Activated T-helper 1 cell treated with anti-CD3 and anti-CD28 coated beads, Interleukin-2, amount 50 U/mL, for 16 hours (primary cell): ENCODE measurements around the gene BZW1.
"Not testable (repeated sequence)": the region's sequence is repeated elsewhere in the genome, so short reads cannot be mapped to it uniquely, and the experiment has no call there.

Experiments used
- DNase-seq, 2 donors: peaks; one replicate each; pipeline ENCODE4 v3.0.0-alpha.2; 2020; ENCODE audit warnings: low read depth in 1 of 2, low spot score in 1 of 2

BZW1 gene

DNA sequence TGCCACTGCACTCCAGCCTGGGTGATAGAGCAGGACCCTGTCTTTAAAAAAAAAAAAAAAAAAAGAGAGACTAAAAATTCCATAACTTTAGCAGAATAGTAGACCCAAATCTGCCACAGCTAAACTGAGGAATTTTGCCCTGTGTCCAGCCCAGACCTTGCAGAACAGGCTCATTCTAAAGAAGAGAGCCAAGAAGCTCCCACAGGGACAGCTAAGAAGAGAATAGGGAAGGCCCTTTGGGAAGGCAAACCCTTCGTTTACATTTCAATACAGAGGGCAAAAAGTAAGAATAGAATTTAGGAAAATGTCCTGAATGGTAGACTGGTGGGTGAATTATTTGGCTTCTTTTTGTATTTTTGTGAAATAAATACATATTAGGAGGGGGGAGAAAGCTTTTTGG, 21.5 kb upstream of the BZW1 start:
- no peak for DNase-seq

DNA sequence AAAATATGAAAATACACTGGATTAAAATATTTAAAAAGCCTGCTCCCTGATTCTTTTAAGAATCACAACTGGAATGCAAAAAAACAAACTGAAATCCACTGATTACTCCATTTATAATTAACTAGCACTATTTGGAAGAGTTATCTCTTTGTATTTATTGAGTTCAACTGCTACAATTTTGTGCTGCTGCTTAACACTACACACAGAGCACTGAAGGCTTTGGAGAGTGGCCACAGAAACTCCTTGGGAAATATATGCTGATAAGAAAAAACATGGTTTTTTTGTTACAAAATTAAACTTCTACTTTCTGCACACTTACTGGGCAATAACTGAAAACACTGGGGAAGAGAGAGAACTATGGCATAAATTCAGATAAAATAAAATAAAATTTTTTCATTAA, 19.8 kb upstream of the BZW1 start:
- DNase-seq: no peak

DNA sequence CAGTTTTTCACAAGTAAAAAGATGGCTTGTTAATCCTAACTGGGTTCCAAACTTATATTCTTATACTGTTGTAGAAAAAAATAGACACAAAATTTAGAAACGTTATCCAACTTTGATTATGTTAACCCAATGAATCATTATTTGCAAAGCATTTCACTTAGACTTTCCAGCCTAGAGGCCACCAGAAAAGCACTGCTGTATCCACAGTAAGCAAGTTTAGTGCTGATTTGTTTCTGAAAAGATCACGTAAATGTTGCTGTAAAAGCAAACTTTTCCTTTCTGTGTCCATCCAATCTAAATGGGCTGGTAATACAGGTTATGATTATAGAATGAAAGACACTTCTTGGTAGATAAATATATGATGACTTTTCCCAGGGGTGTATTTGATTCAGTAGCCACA, 17.6 kb upstream of the BZW1 start:
- DNase-seq: no peak

DNA sequence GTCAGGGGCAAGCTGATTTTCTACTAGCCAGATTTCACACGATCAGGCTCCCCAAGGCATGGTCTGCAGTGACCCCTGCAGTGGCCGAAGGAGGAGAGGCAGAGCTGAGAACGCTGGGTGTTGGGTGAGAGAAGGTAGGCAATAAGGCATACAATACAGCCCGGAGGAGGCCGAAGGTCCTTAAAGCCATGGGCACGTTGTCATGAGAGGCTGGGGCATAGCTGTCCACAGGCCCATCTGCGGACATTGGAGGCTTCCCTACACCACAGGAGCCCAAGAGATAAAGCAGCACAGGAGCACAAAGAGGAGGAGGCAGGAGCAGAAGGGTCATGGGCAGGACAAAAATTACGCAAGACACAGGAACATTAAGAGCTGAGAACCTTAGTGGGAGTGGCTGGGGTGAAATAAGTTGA, 16.7 kb upstream of the BZW1 start:
- no peak for DNase-seq

DNA sequence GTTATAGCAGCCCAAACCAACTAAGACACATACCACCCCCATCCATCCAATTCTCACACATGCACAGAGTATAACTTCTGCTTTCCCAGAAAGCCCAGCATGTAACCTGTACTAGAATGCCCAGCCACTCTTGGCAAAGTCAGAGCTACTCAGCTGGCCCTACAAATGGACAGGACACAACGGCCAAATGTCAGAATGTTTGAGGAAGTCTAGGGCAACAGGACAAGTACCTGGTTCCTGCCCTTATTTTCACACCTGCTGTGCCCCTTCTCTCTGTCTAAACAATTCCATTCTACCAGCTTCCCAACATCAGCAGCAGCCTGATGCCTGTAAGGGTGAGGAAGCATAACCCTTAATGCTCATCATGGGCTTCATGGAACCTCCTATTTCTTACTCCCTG, 15.1 kb upstream of the BZW1 start:
- no peak for DNase-seq

DNA sequence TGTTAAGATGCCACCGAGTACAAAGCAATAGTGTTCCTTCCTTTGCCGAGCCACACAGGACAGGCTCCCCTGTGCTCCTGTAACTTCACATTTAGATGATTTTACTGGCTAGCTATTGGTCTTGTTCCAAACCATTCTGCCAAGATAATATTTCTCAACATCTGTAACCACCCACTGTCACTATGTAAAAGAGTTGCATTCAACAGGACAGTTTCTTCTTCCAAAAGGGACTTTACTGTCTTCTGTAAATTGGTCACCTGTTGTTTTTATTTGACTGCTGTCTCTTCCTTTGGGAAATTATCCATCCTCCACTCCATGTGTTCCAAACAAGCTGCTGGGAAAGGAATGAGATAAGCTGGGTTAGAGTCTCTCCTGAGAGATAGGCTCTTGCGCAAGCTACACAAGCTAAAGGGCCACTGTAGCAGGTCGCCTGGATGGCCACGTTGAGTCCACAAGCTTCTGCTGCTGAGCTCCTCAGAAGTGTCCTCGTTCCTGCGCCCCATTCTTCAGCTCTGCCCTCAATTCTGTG, 14.4 kb upstream of the BZW1 start:
- no peak for DNase-seq

DNA sequence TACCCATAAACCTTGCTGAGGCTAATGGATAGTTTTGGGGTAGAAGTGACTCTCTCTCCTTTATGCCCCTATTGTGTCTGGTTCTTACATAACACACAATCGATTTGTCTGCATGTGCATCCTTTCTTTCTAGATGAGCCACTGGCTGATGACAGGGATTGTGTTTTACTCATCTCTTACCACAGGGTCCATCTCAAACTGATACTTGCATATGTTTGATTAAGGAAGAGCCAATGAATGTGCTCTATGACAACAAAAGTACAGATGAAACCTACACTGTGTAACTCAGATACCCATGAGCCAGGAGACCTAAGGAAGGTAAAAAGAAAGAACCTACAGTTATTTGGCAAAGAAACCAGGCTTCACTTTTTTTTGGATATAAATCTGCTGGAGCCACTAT, 13.2 kb upstream of the BZW1 start:
- no peak for DNase-seq

DNA sequence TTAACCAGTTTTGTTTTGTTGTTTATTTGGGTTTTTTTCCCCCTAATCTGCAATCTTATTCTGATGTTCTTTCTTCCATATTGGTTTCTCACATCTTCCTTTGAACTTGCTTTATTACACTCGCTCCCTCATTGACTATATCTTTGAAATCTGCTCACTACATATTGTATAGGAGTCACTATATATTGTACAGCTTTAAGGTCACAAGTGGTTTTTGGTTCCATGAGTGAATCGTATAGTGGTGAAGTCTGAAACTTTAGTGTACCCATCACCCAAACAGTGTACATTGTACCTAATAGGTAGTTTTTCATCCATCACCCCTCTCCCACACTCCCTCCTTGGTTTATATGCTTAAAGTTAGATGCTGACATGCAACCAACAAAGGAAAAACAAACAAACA, 11.3 kb upstream of the BZW1 start:
- DNase-seq: no peak

DNA sequence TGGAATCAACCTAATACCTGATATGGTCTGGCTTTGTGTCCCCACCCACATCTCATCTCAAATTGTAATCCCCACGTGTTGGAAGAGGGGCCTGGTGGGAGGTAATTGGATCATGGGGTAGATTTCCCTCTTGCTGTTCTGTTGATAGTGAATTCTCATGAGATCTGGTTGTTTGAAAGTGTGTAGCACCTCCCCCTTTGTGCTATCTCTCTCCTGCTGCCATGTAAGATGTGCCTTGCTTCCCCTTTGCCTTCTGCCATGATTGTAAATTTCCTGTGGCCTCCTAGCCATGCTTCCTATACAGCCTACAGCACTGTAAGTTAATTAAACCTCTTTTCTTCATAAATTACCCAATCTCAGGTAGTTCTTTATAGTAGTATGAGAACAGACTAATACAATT, 10.3 kb upstream of the BZW1 start:
- DNase-seq: not testable (repeated sequence)

DNA sequence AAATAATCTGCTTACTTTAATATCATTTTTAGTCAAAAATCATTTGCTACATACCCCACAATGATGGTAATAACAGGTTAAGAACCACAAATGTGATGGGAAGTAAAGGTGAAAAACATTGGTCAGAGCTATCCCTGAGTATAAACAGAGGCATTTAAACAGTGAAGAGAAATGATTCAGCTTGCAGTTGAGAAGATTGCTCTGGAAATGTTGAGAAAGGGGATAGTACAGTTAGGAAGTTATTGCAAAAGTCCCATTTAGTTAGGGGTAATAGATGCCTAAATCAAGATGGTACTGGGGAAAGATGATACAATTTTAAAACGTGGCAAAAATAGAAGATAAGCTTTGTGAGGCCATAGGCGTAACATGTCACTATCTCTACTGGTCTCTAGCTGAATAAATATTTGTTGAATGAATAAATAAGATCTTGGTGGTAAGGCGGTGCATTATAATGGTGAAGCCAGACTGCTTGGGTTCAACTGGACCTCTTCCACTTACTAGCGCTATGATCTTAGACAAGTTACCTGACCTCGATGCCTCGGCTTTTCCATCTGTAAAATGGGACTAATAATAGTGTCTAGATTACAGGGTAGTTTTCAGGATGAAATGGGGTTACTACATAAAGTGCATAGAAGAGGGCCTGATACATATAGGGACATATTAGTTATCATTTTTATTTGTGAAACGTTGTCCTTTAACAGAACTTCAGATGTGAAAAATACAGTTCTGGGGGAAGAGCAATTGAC, 2.0 kb upstream of the BZW1 start:
- DNase-seq: no peak

DNA sequence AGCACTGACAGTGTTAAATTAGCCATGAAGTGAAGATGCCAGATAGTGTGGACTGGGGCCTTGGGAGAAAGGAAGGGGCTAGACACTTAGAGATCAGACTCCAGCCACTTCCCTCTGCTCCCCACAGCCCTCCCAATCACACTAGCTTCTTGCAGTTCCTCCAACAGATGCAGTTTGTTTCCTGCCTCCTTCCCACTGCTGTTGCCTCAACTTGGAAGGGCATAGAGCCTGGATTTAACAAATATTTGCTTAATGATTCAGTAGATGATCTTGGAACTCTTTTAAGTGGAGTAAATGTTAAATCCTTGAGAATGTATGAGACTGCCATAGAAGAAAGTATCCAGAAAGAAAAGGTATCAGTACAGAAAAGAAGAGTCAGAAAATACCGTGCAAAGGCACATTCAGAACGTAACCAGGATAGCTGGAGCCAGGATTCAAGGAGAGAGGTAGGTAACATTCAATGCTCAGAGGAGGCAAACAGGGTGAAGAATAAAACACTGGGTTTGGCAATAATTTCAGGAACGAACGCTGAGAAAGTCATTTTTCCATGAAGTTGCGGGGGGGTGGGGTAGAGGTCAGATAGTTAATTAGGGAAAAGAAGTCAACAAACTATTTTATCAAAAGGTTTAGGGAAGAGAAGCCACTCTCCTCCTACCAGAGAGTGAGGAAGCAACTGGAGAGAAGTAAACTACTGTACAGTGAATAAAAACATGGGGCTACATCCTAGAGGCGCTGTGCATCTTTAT, 1.3 kb upstream of the BZW1 start:
- DNase-seq: no peak

DNA sequence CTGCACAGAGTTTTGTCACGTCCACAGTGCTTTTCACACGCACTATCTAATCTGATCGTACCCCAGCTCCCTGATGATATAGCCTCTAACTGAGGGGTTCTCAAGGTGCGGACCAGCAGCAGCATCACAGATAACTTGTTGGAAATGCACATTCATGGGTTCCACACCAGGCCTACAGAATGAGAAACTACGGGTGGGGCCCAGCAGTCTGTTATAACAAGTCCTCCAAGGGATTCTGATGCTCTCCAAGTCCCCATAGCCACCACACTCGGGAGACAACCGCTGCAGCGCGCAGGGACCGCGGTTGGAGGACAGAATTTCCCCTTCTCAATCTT, 745 bp upstream of the BZW1 start:
- DNase-seq: no peak

DNA sequence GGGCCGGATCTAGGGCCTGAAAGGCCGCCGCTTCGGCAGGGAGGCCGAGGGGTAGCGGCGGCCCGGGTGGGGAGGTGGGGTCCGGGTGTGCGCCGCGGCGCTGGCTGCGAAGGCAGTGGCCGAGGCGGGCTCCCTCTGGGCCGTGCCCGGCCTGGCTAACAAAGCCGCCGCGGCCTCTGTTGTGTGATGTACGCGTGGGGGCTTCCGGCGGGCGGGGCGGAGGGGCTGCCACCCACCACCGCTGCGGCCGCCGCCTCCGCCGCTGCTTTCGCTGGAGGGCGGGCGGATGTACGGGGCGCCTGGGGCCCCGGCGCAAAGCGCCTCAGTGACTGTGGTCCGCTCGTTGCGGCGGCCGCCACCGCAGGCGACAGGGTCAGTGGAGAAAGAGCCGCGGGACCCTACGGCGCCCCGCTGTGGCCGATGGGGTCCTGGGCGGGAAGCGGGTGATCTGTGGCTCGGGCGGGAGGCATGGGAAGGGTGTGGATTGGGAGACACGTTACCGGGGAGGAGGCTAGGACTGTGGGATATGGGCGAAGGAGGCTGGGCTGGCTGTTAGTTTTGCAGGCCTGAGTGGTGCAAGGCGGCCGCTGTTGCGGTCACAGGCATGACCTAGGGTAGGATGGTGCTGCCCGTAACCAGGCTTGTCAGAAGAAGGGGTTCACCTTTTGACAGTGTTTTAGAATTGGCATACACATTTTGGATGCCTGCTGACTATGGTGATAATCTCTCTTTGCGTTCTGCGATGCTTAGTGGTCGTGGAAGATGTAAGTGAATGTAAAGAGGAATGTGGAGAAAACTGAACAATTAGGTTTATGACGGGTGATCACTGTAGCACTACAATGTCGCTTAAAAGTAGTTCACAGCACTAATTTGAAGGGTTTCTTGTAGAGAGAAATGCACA, 662 bp downstream of the BZW1 start:
- DNase-seq: peak; percentile 17 to 51

DNA sequence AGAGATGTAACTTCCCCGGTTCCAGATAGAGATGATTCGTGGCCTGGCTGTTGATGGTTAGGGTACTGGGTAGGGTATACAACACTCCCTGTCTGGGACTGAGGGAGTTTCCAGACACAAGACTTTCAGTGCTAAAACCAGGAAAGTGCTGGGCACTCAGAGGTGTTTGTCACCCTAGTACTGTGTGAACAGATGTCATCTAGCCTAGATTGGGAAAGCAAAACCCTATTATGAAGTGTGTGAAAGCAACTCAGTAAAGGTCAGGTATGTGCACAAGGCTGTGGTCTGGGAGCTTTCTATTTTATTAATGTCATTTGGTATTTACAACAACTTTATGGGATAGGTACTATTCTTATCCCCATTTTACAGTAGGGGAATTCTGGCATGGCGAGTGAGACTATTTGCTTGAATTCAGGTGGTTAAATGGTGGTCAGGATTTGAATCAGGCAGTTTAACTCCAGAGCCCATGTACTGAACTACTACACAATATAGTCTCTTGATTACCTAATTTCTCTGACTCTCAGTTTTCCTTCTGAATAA, 2.6 kb downstream of the BZW1 start:
- no peak for DNase-seq

DNA sequence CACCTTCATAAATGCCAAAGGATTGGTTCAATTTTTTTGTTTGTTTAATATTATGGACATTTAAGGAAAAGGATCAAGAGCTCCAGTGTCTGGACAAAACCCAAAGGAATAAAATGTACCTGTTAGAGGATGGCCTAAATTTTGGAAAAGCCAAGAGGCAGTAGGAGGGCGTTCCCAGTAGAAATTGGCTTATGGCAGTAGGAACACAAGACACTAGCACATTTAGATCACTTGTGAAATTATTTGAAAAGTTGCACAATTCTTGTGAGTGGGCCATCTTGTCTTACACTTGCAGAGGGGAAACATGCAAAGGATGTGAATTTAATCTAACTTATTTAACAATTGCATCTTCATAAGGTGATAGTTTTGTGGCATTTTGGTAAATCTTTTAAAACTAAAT, 3.2 kb downstream of the BZW1 start:
- no peak for DNase-seq

DNA sequence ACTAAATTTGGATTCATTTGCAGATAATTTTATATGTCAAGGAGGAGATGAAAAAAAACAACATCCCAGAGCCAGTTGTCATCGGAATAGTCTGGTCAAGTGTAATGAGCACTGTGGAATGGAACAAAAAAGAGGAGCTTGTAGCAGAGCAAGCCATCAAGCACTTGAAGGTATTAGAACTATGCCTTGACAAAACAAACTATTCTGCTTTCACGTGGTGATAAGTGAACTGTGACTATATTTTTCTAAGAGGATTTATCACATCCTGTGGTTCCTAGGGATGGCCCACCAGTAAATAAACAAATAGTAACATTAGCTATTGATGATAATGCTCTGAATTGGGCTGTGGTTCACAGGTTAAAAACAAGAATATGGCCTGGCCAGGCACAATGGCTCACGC, 7.0 kb downstream of the BZW1 start:
- DNase-seq: not testable (repeated sequence)

DNA sequence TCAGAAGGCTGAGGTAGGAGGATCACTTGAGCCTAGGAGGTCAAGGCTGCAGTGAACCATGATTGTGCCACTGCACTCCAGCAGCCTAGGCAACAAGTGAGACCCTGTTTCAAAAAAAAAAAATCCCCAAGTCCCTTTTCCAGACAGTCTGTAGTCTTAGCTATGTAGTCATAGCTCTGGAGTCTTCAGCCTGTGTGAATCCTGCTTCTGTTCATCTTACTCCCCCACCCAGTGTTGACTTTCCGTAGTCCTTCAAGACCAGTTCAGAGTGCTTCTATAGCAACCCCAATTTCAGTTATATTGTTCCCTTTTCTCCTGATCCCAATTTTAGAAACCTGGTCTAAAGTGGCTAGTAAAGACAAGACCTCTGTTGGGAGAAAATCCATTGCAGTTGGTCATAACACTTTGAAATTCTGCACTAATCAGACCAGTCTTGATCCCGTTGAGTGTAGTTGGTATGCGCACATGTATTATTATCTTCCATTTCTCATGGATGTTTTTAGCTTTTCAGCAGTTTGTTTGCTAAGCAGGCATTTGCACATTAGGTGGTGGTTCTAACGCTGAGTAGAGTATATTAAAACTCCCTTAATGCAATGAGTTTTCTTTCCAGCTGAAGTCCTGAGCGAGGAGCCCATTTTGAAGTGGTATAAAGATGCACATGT, 9.0 kb downstream of the BZW1 start:
- DNase-seq: no peak

DNA sequence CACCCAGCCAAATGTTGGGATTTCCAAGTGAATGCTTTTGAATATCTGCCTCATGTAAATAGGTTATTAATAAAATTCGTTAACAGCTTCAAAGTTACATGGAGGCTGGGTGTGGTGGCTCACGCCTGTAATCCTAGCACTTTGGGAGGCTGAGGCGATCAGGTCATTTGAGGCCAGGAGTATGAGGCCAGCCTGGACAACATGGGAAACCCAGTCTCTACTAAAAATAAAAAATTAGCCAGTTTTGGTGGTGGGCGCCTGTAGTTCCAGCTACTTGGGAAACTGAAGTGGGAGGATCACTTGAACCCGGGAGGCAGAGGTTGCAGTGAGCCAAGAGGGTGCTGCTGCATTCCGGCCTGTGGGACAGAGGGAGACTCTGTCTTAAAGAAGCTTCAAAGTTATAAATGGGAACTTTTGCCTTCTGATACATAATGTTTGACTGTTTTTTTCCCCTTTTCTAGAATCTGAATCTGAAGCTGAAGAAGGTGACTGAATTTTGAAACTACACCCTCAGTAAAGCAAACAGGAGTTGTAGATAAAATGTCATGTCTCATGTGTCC, 10.1 kb downstream of the BZW1 start:
- no peak for DNase-seq

DNA sequence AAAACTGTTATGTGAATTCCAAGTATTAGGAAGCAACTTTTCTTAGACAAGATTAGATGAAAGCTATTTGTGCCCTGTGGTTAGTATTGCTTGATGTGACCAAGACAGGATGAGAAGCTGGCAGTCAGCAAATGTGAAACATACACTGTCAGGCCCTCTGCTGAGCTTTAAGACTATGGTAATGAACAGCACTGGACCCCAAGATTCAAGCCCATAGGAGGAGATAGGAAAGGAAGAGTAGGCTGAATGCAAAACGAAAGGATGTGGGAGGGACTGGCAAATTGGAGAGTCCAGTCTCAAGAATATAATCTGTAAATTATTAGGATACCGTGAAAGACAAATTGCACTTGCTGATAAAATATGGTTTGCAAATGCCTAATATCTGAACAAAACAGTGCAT, 16.4 kb downstream of the BZW1 start:
- no peak for DNase-seq

DNA sequence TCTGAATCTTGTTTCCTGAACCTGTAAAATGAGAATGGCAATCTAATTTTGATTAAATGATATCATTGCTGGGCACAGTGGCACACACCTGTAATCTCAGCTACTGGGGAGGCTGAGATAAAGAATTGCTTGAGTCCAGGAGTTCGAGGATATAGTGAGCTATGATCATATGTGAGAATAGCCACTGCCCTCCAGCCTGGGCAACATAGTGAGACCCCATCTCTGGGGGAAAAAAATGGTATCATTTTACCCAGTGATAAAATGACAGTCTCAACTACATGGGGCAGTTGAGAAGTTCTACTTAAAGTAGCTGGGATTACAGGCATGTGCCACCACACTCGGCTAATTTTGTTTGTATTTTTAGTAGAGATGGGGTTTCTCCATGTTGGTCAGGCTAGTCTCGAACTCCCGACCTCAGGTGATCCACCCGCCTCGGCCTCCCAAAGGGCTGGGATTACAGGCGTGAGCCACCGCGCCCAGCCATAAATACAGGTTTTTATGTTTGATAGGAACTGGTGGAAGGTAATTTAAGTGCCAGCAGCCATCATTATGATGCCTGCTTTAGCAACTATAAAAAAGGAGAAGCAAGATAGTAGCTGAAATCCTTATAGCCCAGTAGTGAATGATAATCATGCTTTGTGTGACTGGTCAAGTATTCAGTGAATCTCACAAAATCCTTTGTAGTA, 17.0 kb downstream of the BZW1 start:
- no peak for DNase-seq
